ENCODE data around the gene KCNQ4. TPM values are rescaled to one million over a fixed set of nuclear protein-coding genes. Genes with fewer than 3 reads are reported as not detected.

The KCNQ4 gene
- total RNA-seq, 1 experiment from 2014 or later, result 1.4 TPM

- peaks cover 17% of the 10 kb centered on the region for H3K27me3 Mint-ChIP-seq (ENCODE audit: low read depth)
- no peaks in the 10 kb centered on the region for H3K9me3 ChIP-seq (ENCODE audit: control insufficient read depth, low read depth, low read length)
- H4K20me1 ChIP-seq (ENCODE audit: control insufficient read depth, insufficient read depth, insufficient read length), result no peaks in the 10 kb centered on the region
- H3K4me1 ChIP-seq (ENCODE audit: insufficient read depth, low read length), result no peaks in the 10 kb centered on the region
- no peaks in the 10 kb centered on the region for H3K23me2 ChIP-seq (ENCODE audit: insufficient read length, low read depth, low read length, poor library complexity, severe bottlenecking)
- TF ChIP-seq CTCF (conservative IDR thresholded peaks at IDR 0.05), result no peak
- no peak overlapping the region for H3K27ac ChIP-seq (ENCODE audit: insufficient read length, low read depth, low read length)
- no peak overlapping the region for H3K27ac Mint-ChIP-seq
- no peaks in the 10 kb centered on the region for H3K27me3 ChIP-seq (ENCODE audit: insufficient read depth, low read length)
- H3K4ac ChIP-seq (ENCODE audit: low read depth, low read length), result no peak overlapping the region
- no peak overlapping the region for H2BK20ac ChIP-seq (ENCODE audit: low read depth, low read length, poor library complexity, severe bottlenecking)
- DNase-seq, result no peak
- no peaks in the 10 kb centered on the region for H3K36me3 Mint-ChIP-seq (ENCODE audit: insufficient read depth in 1 of 3, low read depth in 3 of 3)
- no peak overlapping the region for H2AFZ ChIP-seq (ENCODE audit: low read length)
- H3K14ac ChIP-seq (ENCODE audit: insufficient read depth, low read length), result no peak overlapping the region
- no peak overlapping the region for H2AK5ac ChIP-seq (ENCODE audit: insufficient read length, low read length)
- no peak overlapping the region for H3K4me3 Mint-ChIP-seq
- no peak overlapping the region for H4K5ac ChIP-seq (ENCODE audit: insufficient read length, low read depth, low read length)
- H3T11ph ChIP-seq (ENCODE audit: low read length), result no peak overlapping the region
- H2BK5ac ChIP-seq (ENCODE audit: insufficient read length, low read length), result no peak overlapping the region
- no peaks in the 10 kb centered on the region for H3K9me3 Mint-ChIP-seq
- no peak overlapping the region for H4K91ac ChIP-seq (ENCODE audit: insufficient read length, low read depth, low read length)
- no peak overlapping the region for H3K4me2 ChIP-seq (ENCODE audit: insufficient read depth, insufficient read length, low read length)
- no peak overlapping the region for H4K8ac ChIP-seq (replicated peaks; ENCODE audit: insufficient read length, low read depth, low read length)
- no peak overlapping the region for H3K56ac ChIP-seq (ENCODE audit: insufficient read length, low read depth, low read length)
- WGBS (ENCODE audit: extremely low coverage, insufficient read length, low lambda C conversion rate), result no CpG with 5 or more reads among the region's 13 CpGs
- H2BK15ac ChIP-seq (ENCODE audit: low read depth, low read length), result no peak overlapping the region
- no peaks in the 10 kb centered on the region for H3K79me2 ChIP-seq (ENCODE audit: insufficient read depth, low read length)
- H3K9ac ChIP-seq (ENCODE audit: extremely low read depth, insufficient read length, low read length), result no peak overlapping the region
- no peak overlapping the region for H2BK120ac ChIP-seq (ENCODE audit: low read depth, low read length, poor library complexity, severe bottlenecking)
- no peak overlapping the region for H3K23ac ChIP-seq (ENCODE audit: insufficient read length, low read depth, low read length)
- no peaks in the 10 kb centered on the region for H3K79me1 ChIP-seq (ENCODE audit: insufficient read depth, low read depth, low read length, poor library complexity, severe bottlenecking)
- peaks cover 18 to 48% of the 10 kb centered on the region in 2 experiments for H3K4me1 Mint-ChIP-seq
- H2BK12ac ChIP-seq (ENCODE audit: insufficient read length, low read depth, low read length), result no peak overlapping the region
- no peak overlapping the region for H3K18ac ChIP-seq (ENCODE audit: insufficient read length, low read depth, low read length)
Measured at GRCh38 chr1:40795811-40796586, 12.4 kb downstream of the KCNQ4 start.
